SK-N-SH (cell line): ENCODE data around the gene CDC25A. TPM values are rescaled to one million over a fixed set of nuclear protein-coding genes. Genes with fewer than 3 reads are reported as not detected.

Experiments used
- CTCF ChIA-PET: fragments of 300-600, 350-600 bp; formaldehyde crosslinking; extraction: SDS; loops from one replicate; lab custom pipeline; 2021; lab: Yijun Ruan, JAX
- POLR2A ChIA-PET: fragments of 350-600 bp; sonication (Branson Sonifier 250); formaldehyde crosslinking; extraction: SDS; loops from one replicate; lab custom pipeline; 2020; ENCODE audit warnings: antibody characterized with exemption, inconsistent platforms; lab: Yijun Ruan, JAX
- DNase-seq: peaks from one replicate; pipeline ENCODE4 v3.0.0; 2012
- H2AFZ ChIP-seq: fragments of 200-600 bp; sonication (generic); 2 replicates; pipeline ENCODE4 v1.8.1; 2016; ENCODE audit warnings: antibody characterized with exemption, mild to moderate bottlenecking, low read depth
- H3F3A ChIP-seq: fragments of 200-600 bp; sonication (generic); replicated peaks from 2 replicates; pipeline ENCODE3; 2016; ENCODE audit warnings: antibody characterized with exemption, mild to moderate bottlenecking; ENCODE audit not compliant: insufficient read depth
- H3K27ac ChIP-seq, 2 experiments: fragments of 200-500 bp in 1 of 2; fragments of 200-600 bp in 1 of 2; sonication (Bioruptor generic) in 1 of 2; sonication (generic), shearing (Covaris generic) in 1 of 2; 2 replicates each; pipeline versions ENCODE4 v1.5.1 to v1.6.1; 2014 to 2016; ENCODE audit warnings: low read depth in 2 of 2, inconsistent platforms in 1 of 2, low read length in 1 of 2, mild to moderate bottlenecking in 1 of 2, mixed read lengths in 1 of 2
- H3K27me3 ChIP-seq: fragments of 200-600 bp; sonication (generic), shearing (Covaris generic); 2 replicates; pipeline ENCODE4 v1.6.1; 2016; ENCODE audit warnings: mixed run types; ENCODE audit not compliant: insufficient read depth
- H3K36me3 ChIP-seq, 2 experiments: fragments of 200-500 bp in 1 of 2; fragments of 200-600 bp in 1 of 2; sonication (Bioruptor generic) in 1 of 2; sonication (generic) in 1 of 2; replicated peaks in 1 of 2; 2 replicates each; pipeline versions ENCODE3 to v1.5.1; 2014 to 2016; ENCODE audit warnings: low read length in 1 of 2, mild to moderate bottlenecking in 1 of 2; ENCODE audit not compliant: insufficient read depth in 2 of 2, control insufficient read depth in 1 of 2
- H3K4me1 ChIP-seq, 2 experiments: fragments of 200-500 bp in 1 of 2; fragments of 200-600 bp in 1 of 2; sonication (Bioruptor generic) in 1 of 2; sonication (generic), shearing (Covaris generic) in 1 of 2; 2 replicates each; pipeline versions ENCODE4 v1.5.1 to v1.6.1; 2014 to 2016; ENCODE audit warnings: low read depth in 1 of 2, low read length in 1 of 2, mixed run types in 1 of 2; ENCODE audit not compliant: insufficient read depth in 2 of 2, control insufficient read depth in 1 of 2
- H3K4me2 ChIP-seq: fragments of 200-600 bp; sonication (generic), shearing (Covaris generic); 2 replicates; pipeline ENCODE4 v1.6.1; 2017; ENCODE audit warnings: mixed run types
- H3K4me3 ChIP-seq, 2 experiments: fragments of 200-500 bp in 1 of 2; fragments of 200-600 bp in 1 of 2; sonication (Bioruptor generic) in 1 of 2; sonication (generic), shearing (Covaris generic) in 1 of 2; 2 replicates each; pipeline versions ENCODE4 v1.5.1 to v1.8.1; 2014 to 2016; ENCODE audit warnings: low read depth in 2 of 2, inconsistent platforms in 1 of 2, low read length in 1 of 2, mild to moderate bottlenecking in 1 of 2, mixed read lengths in 1 of 2, moderate library complexity in 1 of 2
- H3K79me2 ChIP-seq: fragments of 200-600 bp; sonication (generic); 2 replicates; pipeline ENCODE4 v1.8.1; 2017; ENCODE audit warnings: mild to moderate bottlenecking; ENCODE audit not compliant: insufficient read depth
- H3K9ac ChIP-seq: fragments of 200-600 bp; sonication (generic); 2 replicates; pipeline ENCODE4 v1.6.1; 2017; ENCODE audit warnings: mixed run types
- H3K9me2 ChIP-seq: fragments of 200-600 bp; sonication (generic); 2 replicates; pipeline ENCODE4 v1.6.1; 2017; ENCODE audit warnings: mixed run types
- H3K9me3 ChIP-seq: fragments of 200-600 bp; sonication (generic); 2 replicates; pipeline ENCODE4 v1.6.1; 2017; ENCODE audit warnings: mixed run types, mild to moderate bottlenecking, moderate library complexity
- H4K20me1 ChIP-seq: fragments of 200-600 bp; sonication (generic); 2 replicates; pipeline ENCODE4 v1.6.1; 2017; ENCODE audit warnings: mild to moderate bottlenecking, mixed run types; ENCODE audit not compliant: insufficient read depth
- ELF1 ChIP-seq: IDR thresholded peaks from 2 replicates; pipeline ENCODE4 v1.4.0; 2012
- EP300 ChIP-seq, 2 experiments: IDR thresholded peaks; 2 replicates each; pipeline versions ENCODE4 v1.4.0 to v1.6.1; 2012; ENCODE audit warnings: borderline replicate concordance in 1 of 2, low read depth in 1 of 2, low read length in 1 of 2
- FOXM1 ChIP-seq: IDR thresholded peaks from 2 replicates; pipeline ENCODE4 v1.4.0; 2012; ENCODE audit warnings: low read depth, mild to moderate bottlenecking
- MEF2A ChIP-seq: IDR thresholded peaks from 2 replicates; pipeline ENCODE4 v1.4.0; 2012; ENCODE audit warnings: low read depth, borderline replicate concordance
- MXI1 ChIP-seq: IDR thresholded peaks from 2 replicates; pipeline ENCODE4 v1.6.1; 2012; ENCODE audit warnings: mild to moderate bottlenecking, low read depth, low read length, improper control_type of control experiment
- RXRA ChIP-seq: IDR thresholded peaks from 2 replicates; pipeline ENCODE4 v1.4.0; 2012; ENCODE audit warnings: low read depth, mild to moderate bottlenecking, borderline replicate concordance
- SMC3 ChIP-seq: IDR thresholded peaks from 2 replicates; pipeline ENCODE4 v1.6.1; 2012; ENCODE audit warnings: low read depth, low read length, improper control_type of control experiment
- TAF1 ChIP-seq: IDR thresholded peaks from 2 replicates; pipeline ENCODE4 v1.6.1; 2012; ENCODE audit warnings: low read depth, mild to moderate bottlenecking, low read length, moderate library complexity, borderline replicate concordance
- YY1 ChIP-seq: IDR thresholded peaks from 2 replicates; pipeline ENCODE4 v1.4.0; 2012; ENCODE audit warnings: low read depth, mild to moderate bottlenecking
- WGBS: methylation state at CpG from one replicate; pipeline ENCODE4 v1.1.6; 2017; ENCODE audit warnings: low lambda C conversion rate; 5-methylcytosine and 5-hydroxymethylcytosine counted together
- polyA plus RNA-seq, 3 experiments: library from polyadenylated mRNA; depleted of rRNA; stranded (reverse); fragments of >200 nt; gene quantifications; 2 replicates each; pipeline ENCODE4 v1.2.3, GENCODE V29; 2012
- TF ChIP-seq, protein P1 (sequence below): IDR thresholded peaks from 2 replicates; pipeline ENCODE4 v1.4.0; 2012; ENCODE audit warnings: low read depth, borderline replicate concordance
- TF ChIP-seq, protein P2 (sequence below): IDR thresholded peaks from 2 replicates; pipeline ENCODE4; 2012
- TF ChIP-seq, protein P3 (sequence below): fragments of 200-600 bp; sonication (generic); IDR thresholded peaks from 2 replicates; pipeline ENCODE4 v1.6.1; 2017; ENCODE audit warnings: antibody characterized with exemption, mild to moderate bottlenecking, moderate library complexity
- TF ChIP-seq, protein P4 (sequence below): IDR thresholded peaks from 2 replicates; pipeline ENCODE4 v1.6.1; 2012; ENCODE audit warnings: mild to moderate bottlenecking, low read depth, low read length, moderate library complexity

The CDC25A gene
- polyA plus RNA-seq, 1 of the 3 experiments (the other 2 are of a cell fraction): 3.3 TPM

DNA sequence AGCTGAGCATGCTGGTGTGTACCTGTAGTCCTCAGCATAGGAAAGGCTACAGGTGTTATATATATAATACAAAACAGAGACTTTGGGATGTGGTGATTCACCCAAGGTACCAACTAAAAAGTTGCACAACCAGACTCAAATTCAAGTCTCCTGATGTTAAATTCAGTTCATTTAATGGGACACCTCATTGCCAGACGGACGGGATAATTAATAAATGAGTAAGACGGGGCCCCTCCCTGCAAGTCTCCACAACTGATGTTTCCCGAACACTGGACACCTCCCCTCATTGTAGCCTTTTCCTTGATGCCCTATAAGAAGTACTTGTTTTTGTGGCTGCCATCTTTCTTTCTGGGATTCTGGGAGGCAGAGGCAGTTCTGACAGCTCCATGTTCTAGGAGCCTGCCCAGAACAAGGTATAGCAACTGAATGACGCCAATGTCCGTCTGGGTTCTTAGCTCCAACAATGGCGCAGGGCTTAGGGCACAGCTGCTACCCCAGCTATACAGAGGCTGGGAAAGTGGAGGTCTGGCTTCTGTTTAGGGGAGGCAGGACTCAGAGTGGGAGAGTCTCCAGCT, 50.7 kb downstream of the CDC25A start:
- Histone ChIP-seq H3K4me1 (peaks cover 0 to 2% of the 10 kb centered on the region in 2 experiments; a peak in 1 of 4 replicates), H3K36me3 (no peaks in the 10 kb centered on the region), H3K9me2 (no peaks in the 10 kb centered on the region), H3K27me3 (no peaks in the 10 kb centered on the region), H4K20me1 (no peaks in the 10 kb centered on the region), H2AFZ (no peak overlapping the region), H3K4me3 (no peak overlapping the region), H3K27ac (no peak overlapping the region), H3K79me2 (no peaks in the 10 kb centered on the region), H3K9ac (no peak overlapping the region), H3K4me2 (no peak overlapping the region), H3K9me3 (no peaks in the 10 kb centered on the region), H3F3A (no peaks in the 10 kb centered on the region)
- no peak for DNase-seq
- 91% methylated on average over 7 of the region's 7 CpGs for WGBS
- POLR2A ChIA-PET: no interaction called here
- TF ChIP-seq RXRA: no peak
- TF ChIP-seq, protein P1, sequence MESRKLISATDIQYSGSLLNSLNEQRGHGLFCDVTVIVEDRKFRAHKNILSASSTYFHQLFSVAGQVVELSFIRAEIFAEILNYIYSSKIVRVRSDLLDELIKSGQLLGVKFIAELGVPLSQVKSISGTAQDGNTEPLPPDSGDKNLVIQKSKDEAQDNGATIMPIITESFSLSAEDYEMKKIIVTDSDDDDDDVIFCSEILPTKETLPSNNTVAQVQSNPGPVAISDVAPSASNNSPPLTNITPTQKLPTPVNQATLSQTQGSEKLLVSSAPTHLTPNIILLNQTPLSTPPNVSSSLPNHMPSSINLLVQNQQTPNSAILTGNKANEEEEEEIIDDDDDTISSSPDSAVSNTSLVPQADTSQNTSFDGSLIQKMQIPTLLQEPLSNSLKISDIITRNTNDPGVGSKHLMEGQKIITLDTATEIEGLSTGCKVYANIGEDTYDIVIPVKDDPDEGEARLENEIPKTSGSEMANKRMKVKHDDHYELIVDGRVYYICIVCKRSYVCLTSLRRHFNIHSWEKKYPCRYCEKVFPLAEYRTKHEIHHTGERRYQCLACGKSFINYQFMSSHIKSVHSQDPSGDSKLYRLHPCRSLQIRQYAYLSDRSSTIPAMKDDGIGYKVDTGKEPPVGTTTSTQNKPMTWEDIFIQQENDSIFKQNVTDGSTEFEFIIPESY: no peak
- CTCF ChIA-PET: interaction anchor here (6.9 kb wide), 1 partner anchor 14 kb away, joined by 36 read pairs; no protein-coding TSS in a partner anchor

DNA sequence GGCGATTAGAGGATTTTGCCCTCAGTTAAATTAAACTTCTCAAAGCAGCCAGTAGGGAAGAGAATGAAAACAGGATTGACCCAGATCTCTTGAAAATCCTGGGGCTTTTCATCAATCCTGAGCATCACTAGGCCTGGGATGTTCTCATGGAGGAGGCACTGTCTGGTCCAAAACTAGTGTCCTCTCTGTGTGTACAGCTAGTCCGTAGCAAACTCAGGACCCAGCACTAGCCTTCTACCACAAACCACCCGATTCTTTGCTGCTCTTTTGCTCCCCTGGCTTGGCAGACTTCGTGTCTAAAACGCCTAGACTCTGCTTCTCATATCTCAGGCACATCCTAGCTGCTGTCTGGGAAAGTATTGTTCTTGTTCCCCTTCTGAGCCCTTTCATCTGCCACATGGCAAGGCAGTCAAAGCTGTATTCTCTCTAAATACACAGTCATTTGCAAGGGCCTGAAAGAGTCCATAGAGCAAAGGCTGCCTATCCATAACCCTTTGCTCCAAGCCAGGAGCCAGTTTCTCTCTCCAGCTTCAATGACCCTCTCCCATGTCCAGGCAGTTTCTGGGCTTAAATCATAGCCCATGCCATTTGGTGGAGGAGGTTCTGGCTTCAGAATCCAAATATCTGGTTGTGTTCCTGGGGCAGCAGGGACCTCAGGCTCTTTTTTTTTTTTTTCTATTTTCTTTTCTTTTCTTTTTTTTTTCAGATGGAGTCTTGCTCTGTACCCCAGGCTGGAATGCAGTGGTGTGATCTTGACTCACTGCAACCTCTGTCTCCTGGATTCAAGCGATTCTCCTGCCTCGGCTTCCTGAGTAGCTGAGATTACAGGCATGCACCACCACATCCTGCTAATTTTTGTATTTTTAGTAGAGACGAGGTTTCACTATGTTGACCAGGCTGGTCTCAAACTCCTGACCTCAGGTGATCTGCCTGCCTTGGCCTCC, 52.4 kb downstream of the CDC25A start:
- DNase-seq: no peak
- H3K36me3 ChIP-seq: no peaks in the 10 kb centered on the region
- no peak overlapping the region for H3K9ac ChIP-seq
- no peaks in the 10 kb centered on the region for H3K79me2 ChIP-seq
- CTCF ChIA-PET: interaction anchor here (0.6 kb wide), 1 partner anchor 23 kb away, joined by 3 read pairs; no protein-coding TSS in a partner anchor
- peaks cover 0 to 2% of the 10 kb centered on the region in 2 experiments; a peak in 1 of 4 replicates for H3K4me1 ChIP-seq
- no peaks in the 10 kb centered on the region for H3K9me2 ChIP-seq
- H2AFZ ChIP-seq: no peak overlapping the region
- POLR2A ChIA-PET: no interaction called here
- no peaks in the 10 kb centered on the region for H4K20me1 ChIP-seq
- WGBS: 81% methylated on average over 8 of the region's 8 CpGs
- no peaks in the 10 kb centered on the region for H3F3A ChIP-seq
- H3K27me3 ChIP-seq: no peaks in the 10 kb centered on the region
- H3K4me2 ChIP-seq: no peak overlapping the region
- no peak overlapping the region for H3K27ac ChIP-seq
- H3K9me3 ChIP-seq: no peaks in the 10 kb centered on the region
- H3K4me3 ChIP-seq: no peak overlapping the region
- TF ChIP-seq, protein P2, sequence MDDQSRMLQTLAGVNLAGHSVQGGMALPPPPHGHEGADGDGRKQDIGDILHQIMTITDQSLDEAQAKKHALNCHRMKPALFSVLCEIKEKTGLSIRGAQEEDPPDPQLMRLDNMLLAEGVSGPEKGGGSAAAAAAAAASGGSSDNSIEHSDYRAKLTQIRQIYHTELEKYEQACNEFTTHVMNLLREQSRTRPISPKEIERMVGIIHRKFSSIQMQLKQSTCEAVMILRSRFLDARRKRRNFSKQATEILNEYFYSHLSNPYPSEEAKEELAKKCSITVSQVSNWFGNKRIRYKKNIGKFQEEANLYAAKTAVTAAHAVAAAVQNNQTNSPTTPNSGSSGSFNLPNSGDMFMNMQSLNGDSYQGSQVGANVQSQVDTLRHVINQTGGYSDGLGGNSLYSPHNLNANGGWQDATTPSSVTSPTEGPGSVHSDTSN: no peak
- TF ChIP-seq MEF2A (no peak), ELF1 (no peak), MXI1 (no peak), FOXM1 (no peak), RXRA (no peak), SMC3 (no peak), TAF1 (no peak), YY1 (no peak), EP300 (IDR thresholded peaks at IDR 0.05; ENCODE audit: borderline replicate concordance in 1 of 2, low read depth in 1 of 2, low read length in 1 of 2) (no peak)
- TF ChIP-seq, protein P3, sequence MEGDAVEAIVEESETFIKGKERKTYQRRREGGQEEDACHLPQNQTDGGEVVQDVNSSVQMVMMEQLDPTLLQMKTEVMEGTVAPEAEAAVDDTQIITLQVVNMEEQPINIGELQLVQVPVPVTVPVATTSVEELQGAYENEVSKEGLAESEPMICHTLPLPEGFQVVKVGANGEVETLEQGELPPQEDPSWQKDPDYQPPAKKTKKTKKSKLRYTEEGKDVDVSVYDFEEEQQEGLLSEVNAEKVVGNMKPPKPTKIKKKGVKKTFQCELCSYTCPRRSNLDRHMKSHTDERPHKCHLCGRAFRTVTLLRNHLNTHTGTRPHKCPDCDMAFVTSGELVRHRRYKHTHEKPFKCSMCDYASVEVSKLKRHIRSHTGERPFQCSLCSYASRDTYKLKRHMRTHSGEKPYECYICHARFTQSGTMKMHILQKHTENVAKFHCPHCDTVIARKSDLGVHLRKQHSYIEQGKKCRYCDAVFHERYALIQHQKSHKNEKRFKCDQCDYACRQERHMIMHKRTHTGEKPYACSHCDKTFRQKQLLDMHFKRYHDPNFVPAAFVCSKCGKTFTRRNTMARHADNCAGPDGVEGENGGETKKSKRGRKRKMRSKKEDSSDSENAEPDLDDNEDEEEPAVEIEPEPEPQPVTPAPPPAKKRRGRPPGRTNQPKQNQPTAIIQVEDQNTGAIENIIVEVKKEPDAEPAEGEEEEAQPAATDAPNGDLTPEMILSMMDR: no peak
- TF ChIP-seq, protein P4, sequence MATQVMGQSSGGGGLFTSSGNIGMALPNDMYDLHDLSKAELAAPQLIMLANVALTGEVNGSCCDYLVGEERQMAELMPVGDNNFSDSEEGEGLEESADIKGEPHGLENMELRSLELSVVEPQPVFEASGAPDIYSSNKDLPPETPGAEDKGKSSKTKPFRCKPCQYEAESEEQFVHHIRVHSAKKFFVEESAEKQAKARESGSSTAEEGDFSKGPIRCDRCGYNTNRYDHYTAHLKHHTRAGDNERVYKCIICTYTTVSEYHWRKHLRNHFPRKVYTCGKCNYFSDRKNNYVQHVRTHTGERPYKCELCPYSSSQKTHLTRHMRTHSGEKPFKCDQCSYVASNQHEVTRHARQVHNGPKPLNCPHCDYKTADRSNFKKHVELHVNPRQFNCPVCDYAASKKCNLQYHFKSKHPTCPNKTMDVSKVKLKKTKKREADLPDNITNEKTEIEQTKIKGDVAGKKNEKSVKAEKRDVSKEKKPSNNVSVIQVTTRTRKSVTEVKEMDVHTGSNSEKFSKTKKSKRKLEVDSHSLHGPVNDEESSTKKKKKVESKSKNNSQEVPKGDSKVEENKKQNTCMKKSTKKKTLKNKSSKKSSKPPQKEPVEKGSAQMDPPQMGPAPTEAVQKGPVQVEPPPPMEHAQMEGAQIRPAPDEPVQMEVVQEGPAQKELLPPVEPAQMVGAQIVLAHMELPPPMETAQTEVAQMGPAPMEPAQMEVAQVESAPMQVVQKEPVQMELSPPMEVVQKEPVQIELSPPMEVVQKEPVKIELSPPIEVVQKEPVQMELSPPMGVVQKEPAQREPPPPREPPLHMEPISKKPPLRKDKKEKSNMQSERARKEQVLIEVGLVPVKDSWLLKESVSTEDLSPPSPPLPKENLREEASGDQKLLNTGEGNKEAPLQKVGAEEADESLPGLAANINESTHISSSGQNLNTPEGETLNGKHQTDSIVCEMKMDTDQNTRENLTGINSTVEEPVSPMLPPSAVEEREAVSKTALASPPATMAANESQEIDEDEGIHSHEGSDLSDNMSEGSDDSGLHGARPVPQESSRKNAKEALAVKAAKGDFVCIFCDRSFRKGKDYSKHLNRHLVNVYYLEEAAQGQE: no peak
